A549 treated with GW870086 at 1 μM for 4 hours (cell line): ENCODE results near the gene UPK1A. TPM values are rescaled to one million over a fixed set of nuclear protein-coding genes. Genes with fewer than 3 reads are reported as not detected.

Experiments
- total RNA-seq: library from RNA; stranded (reverse); fragments of 200-300 nt; extraction: Qiagen RNA extraction; gene quantifications from 5 replicates; pipeline ENCODE4 v1.2.3, GENCODE V29; 2022; ENCODE audit warnings: low read depth

The UPK1A gene
- total RNA-seq, result 0.41 to 1.2 TPM (median 0.91 TPM) in 5 replicates

DNA sequence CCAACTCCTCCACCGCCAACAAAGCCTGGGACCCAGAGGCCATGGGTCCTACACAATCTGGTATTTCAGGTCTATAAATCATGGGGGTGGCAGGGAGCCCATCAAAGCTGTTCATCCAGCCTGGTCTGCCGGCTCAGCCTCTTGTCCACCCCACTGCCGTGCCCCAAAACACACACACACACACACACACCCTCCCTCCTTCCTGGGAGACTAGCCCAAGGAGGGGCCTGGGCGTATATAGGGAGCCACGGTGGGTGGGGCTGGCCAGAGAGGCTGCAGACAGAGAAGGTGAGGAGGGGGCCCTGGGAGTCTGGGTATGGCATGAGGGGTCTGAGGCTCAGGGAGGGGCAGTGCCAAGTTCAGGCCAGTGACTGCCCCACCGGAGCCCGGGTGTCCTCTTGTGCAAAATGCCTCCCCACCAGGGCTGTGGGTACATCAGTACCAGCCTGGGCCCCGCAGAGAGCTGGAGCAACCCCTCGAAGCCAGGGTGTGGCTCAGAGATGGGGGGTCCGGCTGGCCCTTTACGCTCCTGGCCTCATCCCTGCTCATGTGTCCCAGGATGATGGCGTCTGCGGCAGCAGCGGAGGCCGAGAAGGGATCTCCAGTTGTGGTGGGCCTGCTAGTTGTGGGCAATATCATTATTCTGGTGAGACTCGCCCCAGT lies at the start of gene UPK1A:
TSS of gene UPK1A (plus strand) at position 267 of the 663 bp plus-strand sequence. CDS start at position 563, 296 bp downstream.

GRCh38 chr19:35628565-35629331 lies 37.6 kb upstream of the UPK1A start, which contains the start of gene RBM42:
Gene RBM42, plus strand, starts transcription at chr19:35629036. Its CDS starts 118 bp downstream, at chr19:35629154.

DNA sequence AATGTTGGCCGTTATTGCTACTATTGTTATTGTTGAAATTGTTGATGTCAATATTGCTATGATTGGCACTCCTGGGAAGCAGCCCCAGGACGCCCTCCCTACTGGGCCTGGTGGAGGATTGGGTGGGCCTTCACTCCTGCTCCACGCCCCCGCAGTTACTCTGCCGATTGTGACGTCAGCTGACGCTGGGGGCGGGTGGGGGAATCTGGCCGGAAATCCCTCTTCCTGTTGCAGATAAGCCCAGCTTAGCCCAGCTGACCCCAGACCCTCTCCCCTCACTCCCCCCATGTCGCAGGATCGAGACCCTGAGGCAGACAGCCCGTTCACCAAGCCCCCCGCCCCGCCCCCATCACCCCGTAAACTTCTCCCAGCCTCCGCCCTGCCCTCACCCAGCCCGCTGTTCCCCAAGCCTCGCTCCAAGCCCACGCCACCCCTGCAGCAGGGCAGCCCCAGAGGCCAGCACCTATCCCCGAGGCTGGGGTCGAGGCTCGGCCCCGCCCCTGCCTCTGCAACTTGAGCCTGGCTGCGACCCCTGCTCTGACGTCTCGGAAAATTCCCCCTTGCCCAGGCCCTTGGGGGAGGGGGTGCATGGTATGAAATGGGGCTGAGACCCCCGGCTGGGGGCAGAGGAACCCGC lies 24.7 kb upstream of the UPK1A start, which contains the start of gene ETV2:
TSS of gene ETV2 (plus strand) at position 231 of the 637 bp plus-strand sequence. CDS start 716 bp downstream, outside the sequence.

GRCh38 chr19:35648017-35648961 lies 18.0 kb upstream of the UPK1A start, which contains the start of gene COX6B1:
Gene COX6B1, plus strand, starts transcription at chr19:35648323. Its CDS starts 2,921 bp downstream, at chr19:35651244.

DNA sequence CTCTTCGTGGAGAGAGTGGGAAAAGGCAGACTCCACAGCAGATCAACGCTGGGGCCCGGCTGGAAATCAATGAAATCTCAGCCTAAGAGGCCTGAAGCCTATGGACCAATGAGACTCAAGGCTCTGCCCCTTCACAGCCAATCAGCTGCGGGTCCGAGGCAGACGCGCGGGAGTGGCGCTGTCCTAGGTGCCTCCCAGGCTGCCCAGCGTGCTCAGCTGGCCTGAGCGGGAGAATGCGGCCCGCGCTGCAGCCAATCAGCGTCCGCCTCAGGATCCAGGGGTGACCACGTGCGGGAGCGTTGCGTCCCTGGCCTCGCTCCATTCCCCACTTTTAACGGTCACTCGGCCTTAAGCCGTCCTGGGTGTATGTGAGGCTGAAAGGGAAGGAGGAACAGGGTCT lies 37.9 kb downstream of the UPK1A start, which contains the start of gene ZBTB32:
TSS of gene ZBTB32 (plus strand) at position 341 of the 400 bp plus-strand sequence. CDS start 10,069 bp downstream, outside the sequence.

DNA sequence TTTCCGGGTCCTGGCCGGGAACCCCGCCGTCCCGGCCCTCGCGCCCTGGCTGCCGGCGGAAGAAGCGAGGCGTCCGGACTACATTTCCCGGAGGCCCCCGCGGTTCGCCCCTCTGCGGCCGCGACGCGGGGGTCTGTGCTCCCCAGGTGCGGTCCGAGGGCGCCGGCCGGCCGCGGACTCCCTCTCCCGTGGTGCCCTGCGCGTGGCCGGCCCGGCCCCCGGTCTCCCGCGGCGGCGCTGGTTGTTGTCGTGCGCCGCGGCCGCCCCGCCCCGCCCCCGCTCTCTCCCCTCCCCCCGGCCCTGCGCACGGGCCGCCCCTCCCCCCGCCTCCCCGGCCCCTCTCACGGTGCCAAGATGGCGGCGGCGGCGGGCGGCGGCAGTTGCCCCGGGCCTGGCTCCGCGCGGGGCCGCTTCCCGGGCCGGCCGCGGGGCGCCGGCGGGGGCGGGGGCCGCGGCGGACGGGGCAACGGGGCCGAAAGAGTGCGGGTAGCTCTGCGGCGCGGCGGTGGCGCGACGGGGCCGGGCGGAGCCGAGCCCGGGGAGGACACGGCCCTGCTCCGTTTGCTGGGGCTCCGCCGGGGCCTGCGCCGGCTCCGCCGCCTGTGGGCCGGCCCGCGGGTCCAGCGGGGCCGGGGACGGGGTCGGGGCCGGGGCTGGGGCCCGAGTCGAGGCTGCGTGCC lies 51.5 kb downstream of the UPK1A start, which contains the start of gene KMT2B:
TSS of gene KMT2B (plus strand) at position 339 of the 680 bp plus-strand sequence. CDS start at position 355, 16 bp downstream.

Other genes with a start within 250 kb of the UPK1A start
- gene FFAR2, start 218.3 kb upstream of the UPK1A start, total RNA-seq, result not detected in 5 replicates
- gene KRTDAP, start 176.1 kb upstream of the UPK1A start, total RNA-seq, result not detected in 5 replicates
- gene DMKN, start 152.9 kb upstream of the UPK1A start, total RNA-seq, result 34.6 to 40.9 TPM (median 36.9 TPM) in 5 replicates
- gene SBSN, start 138.2 kb upstream of the UPK1A start, total RNA-seq, result 1.8 to 3.7 TPM (median 3.0 TPM) in 5 replicates
- gene GAPDHS, start 133.1 kb upstream of the UPK1A start, total RNA-seq, result 0.08 to 0.21 TPM (median 0.17 TPM) in 4 of 5 replicates, not detected in the other
- gene TMEM147, start 120.9 kb upstream of the UPK1A start, total RNA-seq, result 383 to 426 TPM (median 419 TPM) in 5 replicates
- gene ATP4A, start 102.9 kb upstream of the UPK1A start, total RNA-seq, result 0.10 TPM in 1 of 5 replicates, not detected in the others
- not detected in 5 replicates for gene PMIS2, start 80.3 kb upstream of the UPK1A start, total RNA-seq
- gene HAUS5, start 53.8 kb upstream of the UPK1A start, total RNA-seq, result 12.2 to 17.4 TPM (median 14.8 TPM) in 5 replicates
- gene RBM42, start 37.5 kb upstream of the UPK1A start, total RNA-seq, result 147 to 204 TPM (median 201 TPM) in 5 replicates
- 2.1 to 3.1 TPM (median 2.2 TPM) in 5 replicates for gene ETV2, start 24.8 kb upstream of the UPK1A start, total RNA-seq
- 1,289 to 1,613 TPM (median 1,322 TPM) in 5 replicates for gene COX6B1, start 18.2 kb upstream of the UPK1A start, total RNA-seq
- not detected in 5 replicates for gene ZBTB32, start 38.0 kb downstream of the UPK1A start, total RNA-seq
- 48.1 to 60.8 TPM (median 55.0 TPM) in 5 replicates for gene KMT2B, start 51.5 kb downstream of the UPK1A start, total RNA-seq
- 7.6 to 13.3 TPM (median 10.2 TPM) in 5 replicates for gene IGFLR1, start 75.9 kb downstream of the UPK1A start, total RNA-seq
- 25.2 to 29.1 TPM (median 25.8 TPM) in 5 replicates for gene U2AF1L4, start 78.9 kb downstream of the UPK1A start, total RNA-seq
- 260 to 334 TPM (median 276 TPM) in 5 replicates for gene PSENEN, start 79.1 kb downstream of the UPK1A start, total RNA-seq
- 20.0 to 28.4 TPM (median 22.7 TPM) in 5 replicates for gene LIN37, start 82.1 kb downstream of the UPK1A start, total RNA-seq
- gene HSPB6, start 90.5 kb downstream of the UPK1A start, total RNA-seq, result 0.18 to 0.38 TPM (median 0.32 TPM) in 4 of 5 replicates, not detected in the other
- 21.3 to 29.7 TPM (median 26.3 TPM) in 5 replicates for gene PROSER3, start 91.7 kb downstream of the UPK1A start, total RNA-seq
- gene ARHGAP33, start 109.0 kb downstream of the UPK1A start, total RNA-seq, result 4.1 to 8.6 TPM (median 6.0 TPM) in 5 replicates
- 0.18 to 0.80 TPM (median 0.29 TPM) in 5 replicates for gene PRODH2, start 146.3 kb downstream of the UPK1A start, total RNA-seq
- 0.41 to 0.75 TPM (median 0.59 TPM) in 5 replicates for gene NPHS1, start 186.0 kb downstream of the UPK1A start, total RNA-seq
- gene KIRREL2, start 190.4 kb downstream of the UPK1A start, total RNA-seq, result 0.46 to 0.74 TPM (median 0.53 TPM) in 5 replicates
- 65.9 to 95.9 TPM (median 93.4 TPM) in 5 replicates for gene APLP1, start 202.1 kb downstream of the UPK1A start, total RNA-seq
- gene NFKBID, start 234.0 kb downstream of the UPK1A start, total RNA-seq, result 4.8 to 7.4 TPM (median 6.3 TPM) in 5 replicates
- gene HCST, start 236.0 kb downstream of the UPK1A start, total RNA-seq, result 0.28 to 0.45 TPM in 2 of 5 replicates, not detected in the others
- not detected in 5 replicates for gene TYROBP, start 241.8 kb downstream of the UPK1A start, total RNA-seq